MM.1S (cell line): Measurements from ENCODE around the gene KIFBP.

Experiments
- EZH2 ChIP-seq: fragments of 300-600 bp; sonication (generic); optimal IDR thresholded peaks from 2 replicates; pipeline ENCODE3; 2017; ENCODE audit warnings: low read depth, mild to moderate bottlenecking, antibody characterized with exemption, low read length, mixed read lengths
- EZH2phosphoT487 ChIP-seq: fragments of 300-600 bp; sonication (generic); IDR thresholded peaks from 2 replicates; pipeline ENCODE4 v1.6.1; 2018; ENCODE audit warnings: antibody characterized with exemption, low read length
- TF ChIP-seq, protein P1 (sequence below): fragments of 300-600 bp; sonication (generic); IDR thresholded peaks from 2 replicates; pipeline ENCODE4 v1.5.1; 2016; ENCODE audit warnings: antibody characterized with exemption, low read length, mixed read lengths

GRCh38 chr10:69007260-69007659, 18.7 kb downstream of the KIFBP start:
- TF ChIP-seq, protein P1, sequence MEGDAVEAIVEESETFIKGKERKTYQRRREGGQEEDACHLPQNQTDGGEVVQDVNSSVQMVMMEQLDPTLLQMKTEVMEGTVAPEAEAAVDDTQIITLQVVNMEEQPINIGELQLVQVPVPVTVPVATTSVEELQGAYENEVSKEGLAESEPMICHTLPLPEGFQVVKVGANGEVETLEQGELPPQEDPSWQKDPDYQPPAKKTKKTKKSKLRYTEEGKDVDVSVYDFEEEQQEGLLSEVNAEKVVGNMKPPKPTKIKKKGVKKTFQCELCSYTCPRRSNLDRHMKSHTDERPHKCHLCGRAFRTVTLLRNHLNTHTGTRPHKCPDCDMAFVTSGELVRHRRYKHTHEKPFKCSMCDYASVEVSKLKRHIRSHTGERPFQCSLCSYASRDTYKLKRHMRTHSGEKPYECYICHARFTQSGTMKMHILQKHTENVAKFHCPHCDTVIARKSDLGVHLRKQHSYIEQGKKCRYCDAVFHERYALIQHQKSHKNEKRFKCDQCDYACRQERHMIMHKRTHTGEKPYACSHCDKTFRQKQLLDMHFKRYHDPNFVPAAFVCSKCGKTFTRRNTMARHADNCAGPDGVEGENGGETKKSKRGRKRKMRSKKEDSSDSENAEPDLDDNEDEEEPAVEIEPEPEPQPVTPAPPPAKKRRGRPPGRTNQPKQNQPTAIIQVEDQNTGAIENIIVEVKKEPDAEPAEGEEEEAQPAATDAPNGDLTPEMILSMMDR: no peak
- no peak for TF ChIP-seq EZH2
- TF ChIP-seq EZH2phosphoT487: no peak
